ENCODE results near the gene RNF183.
"Not testable (repeated sequence)": the region's sequence is repeated elsewhere in the genome, so short reads cannot be mapped to it uniquely, and the experiment has no call there.

Gene RNF183

DNA sequence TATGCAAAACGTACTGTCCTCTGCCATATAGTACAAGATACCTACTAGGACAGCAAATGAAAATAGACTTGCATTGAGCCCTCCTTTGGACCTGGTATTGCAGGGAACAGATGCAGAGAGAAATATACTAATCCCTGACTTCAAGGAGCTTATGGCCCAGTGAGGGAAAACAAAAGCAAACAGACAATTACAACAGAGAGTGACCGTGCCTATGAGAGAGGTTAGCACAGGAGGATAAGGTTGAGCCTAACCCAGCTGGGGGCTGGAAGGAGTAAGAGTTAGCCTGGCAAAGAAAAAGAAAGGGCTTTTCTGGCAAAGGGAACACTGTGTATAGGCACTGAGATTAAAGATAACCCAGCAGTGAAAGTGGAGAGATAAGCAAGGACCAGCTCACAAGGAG is 33.3 kb downstream of the RNF183 start:
- no peak for DNase-seq

DNA sequence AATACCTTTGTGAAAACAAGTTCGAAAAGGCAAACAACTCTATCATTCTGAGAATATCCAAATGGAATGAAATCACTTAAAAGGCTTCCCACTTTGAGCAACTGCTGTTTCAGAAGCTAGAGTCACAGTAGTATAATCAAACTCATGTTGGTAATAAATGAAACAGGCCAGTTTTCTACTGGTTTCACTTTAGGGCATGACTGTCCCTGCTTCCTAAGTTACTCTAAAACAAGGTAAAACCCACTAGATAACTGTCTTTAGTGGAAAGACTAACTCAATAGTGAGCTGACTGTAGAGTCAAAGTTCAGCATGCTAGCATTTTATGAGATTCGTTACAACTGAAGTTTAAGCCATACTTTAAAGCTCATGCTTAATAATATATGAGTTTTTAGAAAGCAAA is 33.8 kb downstream of the RNF183 start:
- no peak for DNase-seq

DNA sequence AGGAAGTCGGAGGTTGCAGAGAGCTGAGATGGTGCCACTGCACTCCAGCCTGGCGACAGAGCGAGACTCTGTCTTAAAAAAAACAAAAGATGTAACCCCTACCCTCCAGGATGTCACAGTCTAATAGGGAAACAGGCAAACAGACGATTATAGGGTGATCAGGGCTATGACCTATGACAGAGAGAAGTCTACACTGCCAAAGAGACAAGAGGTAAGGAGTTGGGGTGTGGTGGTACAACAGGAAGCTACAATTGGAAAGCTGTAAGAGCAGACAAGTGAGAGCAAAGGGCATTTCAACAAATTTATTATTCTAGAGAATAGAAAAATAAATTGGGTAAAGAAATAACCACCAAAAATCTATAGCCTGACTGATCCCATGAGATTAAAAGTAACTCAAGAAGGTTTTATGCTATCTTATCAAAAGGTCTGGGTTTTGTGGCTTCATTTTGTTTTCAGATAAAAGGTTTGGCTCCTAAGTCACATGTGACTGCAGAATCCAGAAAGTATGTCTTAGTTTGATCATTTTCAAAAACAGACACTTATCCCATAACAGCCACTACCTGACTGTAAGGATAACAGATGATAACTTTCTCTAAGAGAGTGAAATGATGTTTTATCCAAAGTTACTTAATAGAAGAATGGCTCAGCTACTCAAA is 35.1 kb downstream of the RNF183 start:
- DNase-seq: no peak

DNA sequence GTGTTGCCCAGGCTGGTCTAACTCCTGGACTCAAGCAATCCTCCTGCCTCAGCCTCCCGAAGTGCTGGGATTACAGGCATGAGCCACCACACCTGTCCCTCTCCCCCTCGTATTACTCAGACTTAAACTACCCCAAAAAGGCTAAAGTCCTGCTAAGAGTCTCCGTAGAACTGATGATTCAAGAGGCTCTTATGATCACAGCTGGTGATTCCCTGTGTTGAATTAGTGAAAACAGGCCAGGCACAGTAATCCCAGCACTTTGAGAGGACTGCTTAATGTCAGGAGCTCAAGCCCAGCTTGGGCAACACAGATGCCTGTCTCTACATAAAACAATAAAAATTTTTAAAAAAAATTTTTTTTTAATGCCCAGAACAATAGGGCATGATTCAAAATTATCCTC is 37.0 kb downstream of the RNF183 start:
- no peak for DNase-seq

DNA sequence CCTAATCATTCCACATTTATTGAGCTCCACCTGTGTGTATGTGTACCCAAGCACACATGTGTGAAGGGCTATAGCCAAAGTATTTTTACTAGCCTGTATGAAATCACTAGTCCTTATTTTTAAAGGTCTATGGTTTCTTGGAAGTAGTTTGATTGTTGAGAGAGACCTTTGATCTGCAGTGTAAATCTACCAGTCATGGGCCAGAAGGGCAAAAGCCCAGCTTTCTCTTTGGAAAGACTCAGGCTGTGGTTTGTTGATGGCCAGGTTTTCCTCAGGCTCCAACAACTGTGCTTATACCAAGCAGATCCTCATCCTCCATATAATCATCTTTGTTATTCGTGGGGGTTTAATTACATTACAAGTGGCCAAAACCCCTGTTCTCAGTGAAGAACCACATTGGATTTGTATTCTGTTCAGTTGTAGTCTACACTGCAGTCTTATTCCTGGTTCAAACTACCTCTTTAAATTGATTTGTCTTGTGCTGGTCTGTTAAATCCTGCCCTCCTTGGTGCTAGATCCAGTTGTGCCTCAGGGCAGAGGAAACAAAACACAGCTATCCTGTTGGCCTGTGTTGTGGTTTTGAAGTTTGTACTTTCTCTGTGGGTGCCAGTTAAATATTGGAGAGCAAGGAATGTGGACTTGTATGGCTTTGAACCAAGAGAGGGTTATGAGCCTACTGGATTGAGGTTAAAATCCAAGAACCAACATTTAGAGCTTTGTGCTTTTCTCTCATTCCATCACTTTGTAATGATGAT is 41.1 kb downstream of the RNF183 start:
- DNase-seq: no peak

DNA sequence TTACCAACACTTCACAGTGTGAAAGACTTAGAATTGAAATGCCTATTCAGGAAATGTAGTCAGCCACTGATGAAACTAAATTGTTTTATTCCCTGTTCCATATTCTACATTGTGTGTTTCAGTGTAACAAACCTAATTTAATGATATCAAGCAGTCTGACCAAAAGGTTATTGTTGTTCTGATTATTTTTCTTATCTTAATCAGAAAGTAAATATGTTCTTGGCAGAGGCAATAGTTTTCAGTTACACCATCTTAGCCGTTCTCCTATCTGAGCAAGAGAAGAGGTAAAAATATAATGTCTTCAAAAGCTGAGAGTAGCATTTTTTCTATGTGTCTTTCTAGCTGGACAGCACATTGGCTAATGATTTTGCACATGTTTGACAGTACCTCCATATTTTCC is 44.9 kb downstream of the RNF183 start:
- no peak for DNase-seq

DNA sequence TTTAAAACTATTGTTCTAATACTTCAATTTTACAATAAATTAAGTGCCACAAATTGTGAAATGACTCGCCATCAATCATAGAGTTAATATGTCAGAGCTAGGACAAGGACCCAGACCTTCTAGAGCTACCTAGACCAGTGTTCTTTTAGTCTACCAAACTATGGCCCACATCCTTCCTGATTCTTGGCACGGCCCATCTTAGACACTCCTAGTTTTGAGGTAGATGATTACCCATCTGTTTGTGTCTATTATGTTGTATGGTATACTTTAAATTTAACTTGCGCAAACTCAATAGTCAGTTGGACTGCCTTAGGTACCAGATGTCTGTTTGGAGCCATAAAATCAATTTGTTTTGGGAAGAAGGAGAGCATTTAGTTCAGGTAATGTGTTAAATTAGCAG is 45.3 kb downstream of the RNF183 start:
- DNase-seq: no peak

DNA sequence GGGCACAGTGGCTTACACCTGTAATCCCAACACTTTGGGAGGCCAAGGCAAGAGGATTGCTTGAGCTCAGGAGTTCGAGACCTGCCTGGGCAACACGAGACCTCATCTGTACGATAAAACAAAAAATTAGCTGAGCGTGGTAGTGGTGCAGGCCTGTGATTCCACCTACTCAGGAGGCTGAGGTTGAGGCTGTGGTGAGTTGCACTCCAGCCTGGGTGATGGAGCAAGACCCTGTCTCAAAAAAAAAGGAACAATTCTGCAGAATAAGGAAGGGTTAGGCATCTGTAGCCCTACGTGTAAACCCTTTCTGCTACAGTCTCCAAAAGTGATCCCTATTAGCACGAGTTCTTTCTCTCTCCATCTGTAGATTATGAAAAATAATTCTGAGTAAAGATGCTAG is 47.7 kb downstream of the RNF183 start:
- no peak for DNase-seq

DNA sequence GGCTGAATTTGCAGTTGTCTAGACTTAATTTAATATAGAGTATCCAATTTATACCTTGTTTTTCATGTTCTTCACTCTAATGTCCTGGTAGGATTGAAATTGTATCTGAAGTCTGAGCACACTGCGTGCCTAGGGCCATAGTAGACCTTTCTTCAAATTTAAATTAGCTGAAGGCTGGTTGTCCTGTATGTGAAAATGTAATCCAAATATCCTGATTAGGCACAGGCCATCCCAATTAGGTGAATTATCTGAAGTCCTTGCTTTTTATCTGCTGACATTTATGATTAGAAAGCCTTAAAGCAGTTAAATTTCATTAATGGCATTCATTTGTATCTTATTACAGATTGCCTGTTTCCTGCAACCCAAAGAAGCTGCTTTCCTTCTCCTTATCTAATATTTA is 48.2 kb downstream of the RNF183 start:
- no peak for DNase-seq

DNA sequence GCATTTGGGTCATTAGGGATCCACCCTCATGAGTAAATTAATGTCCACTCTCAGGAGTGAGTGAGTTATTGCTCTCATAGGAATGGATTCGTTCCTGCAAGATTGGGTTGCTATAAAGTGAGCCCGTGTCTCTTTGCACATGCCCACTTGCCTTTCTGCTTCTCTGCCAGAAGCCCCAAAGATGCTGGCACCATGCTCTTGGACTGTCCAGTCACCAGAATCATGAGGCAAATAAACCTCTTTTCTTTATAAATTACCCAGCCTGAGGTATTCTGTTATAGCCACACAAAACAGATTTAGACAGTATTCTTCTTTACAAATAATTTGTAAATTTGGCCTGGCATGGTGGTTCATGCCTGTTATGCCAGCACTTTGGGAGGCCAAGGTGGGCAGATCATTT is 52.4 kb downstream of the RNF183 start:
- no peak for DNase-seq

DNA sequence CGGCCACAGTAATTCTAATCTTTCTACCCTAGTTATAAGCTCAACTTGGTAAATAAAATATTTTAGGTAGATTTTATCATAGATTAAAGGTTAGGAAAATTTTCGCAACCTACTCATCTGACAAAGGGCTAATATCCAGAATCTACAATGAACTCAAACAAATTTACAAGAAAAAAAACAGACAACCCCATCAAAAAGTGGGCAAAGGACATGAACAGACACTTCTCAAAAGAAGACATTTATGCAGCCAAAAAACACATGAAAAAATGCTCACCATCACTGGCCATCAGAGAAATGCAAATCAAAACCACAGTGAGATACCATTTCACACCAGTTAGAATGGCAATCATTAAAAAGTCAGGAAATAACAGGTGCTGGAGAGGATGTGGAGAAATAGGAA is 53.5 kb downstream of the RNF183 start:
- DNase-seq: not testable (repeated sequence)

DNA sequence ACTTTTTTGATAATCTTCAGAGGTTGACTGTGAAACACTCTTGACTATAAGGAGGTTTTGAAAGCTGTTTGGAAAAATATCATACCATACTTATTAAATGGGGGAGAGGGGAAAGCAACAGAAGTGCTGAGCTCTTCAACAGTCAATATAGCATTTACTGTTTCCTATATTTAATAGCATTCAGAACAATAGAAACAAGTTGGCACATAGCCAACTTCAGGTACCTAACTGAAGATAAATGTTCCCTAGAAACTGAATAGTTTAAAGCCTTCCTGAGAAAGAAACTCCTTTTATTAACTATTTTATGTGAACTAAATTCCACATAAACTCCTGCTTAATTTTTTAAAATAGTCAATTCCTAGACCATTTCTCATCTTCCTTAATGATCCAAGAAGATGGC is 55.5 kb downstream of the RNF183 start:
- no peak for DNase-seq
